ENCODE results near the gene AKAP13. TPM values are rescaled to one million over a fixed set of nuclear protein-coding genes. Genes with fewer than 3 reads are reported as not detected.

Gene AKAP13
- total and polyA plus RNA-seq, 2 of the 13 experiments (the other 11 are each of a cell fraction or from before 2014, with no cell fraction given), result 6.7 to 27.1 TPM

- TF ChIP-seq ZNF619 (CRISPR knock-in tag; IDR thresholded peaks at IDR 0.05) (no peak), HBP1 (CRISPR knock-in tag; IDR thresholded peaks at IDR 0.05; ENCODE audit: low read depth) (no peak), TEF (CRISPR knock-in tag; IDR thresholded peaks at IDR 0.05) (no peak), IRF9 (CRISPR knock-in tag; IDR thresholded peaks at IDR 0.05; ENCODE audit: borderline replicate concordance) (0 out of 2 replicates have a peak, but pooled peaks have one; percentile 25), ZNF33A (CRISPR knock-in tag; IDR thresholded peaks at IDR 0.05; ENCODE audit: borderline replicate concordance) (no peak), ZNF280B (CRISPR knock-in tag; IDR thresholded peaks at IDR 0.05; ENCODE audit: borderline replicate concordance) (no peak), LCORL (IDR thresholded peaks at IDR 0.05) (no peak), LCORL (CRISPR knock-in tag; IDR thresholded peaks at IDR 0.05) (no peak), SSRP1 (CRISPR knock-in tag; IDR thresholded peaks at IDR 0.05) (no peak), ZFYVE20 (CRISPR knock-in tag; IDR thresholded peaks at IDR 0.05; ENCODE audit: borderline replicate concordance, low read depth) (no peak), RORA (CRISPR knock-in tag; IDR thresholded peaks at IDR 0.05) (no peak), YEATS2 (CRISPR knock-in tag; IDR thresholded peaks at IDR 0.05; ENCODE audit: borderline replicate concordance) (no peak; the same call in 1 of the 2 replicates), MYC (CRISPR knock-in tag; IDR thresholded peaks at IDR 0.05; ENCODE audit: borderline replicate concordance) (0 out of 2 replicates have a peak, but pooled peaks have one; percentile 18), ASH2L (IDR thresholded peaks at IDR 0.05; ENCODE audit: insufficient read length, low read depth, low read length) (no peak), ZNF75D (CRISPR knock-in tag; IDR thresholded peaks at IDR 0.05; ENCODE audit: borderline replicate concordance) (no peak), CBFB (CRISPR knock-in tag; IDR thresholded peaks at IDR 0.05) (no peak), ARNT (IDR thresholded peaks at IDR 0.05) (no peak), HMGA1 (CRISPR knock-in tag; conservative IDR thresholded peaks at IDR 0.05) (no peak), ZFP1 (CRISPR knock-in tag; IDR thresholded peaks at IDR 0.05) (no peak)
- TF ChIP-seq, protein P1, sequence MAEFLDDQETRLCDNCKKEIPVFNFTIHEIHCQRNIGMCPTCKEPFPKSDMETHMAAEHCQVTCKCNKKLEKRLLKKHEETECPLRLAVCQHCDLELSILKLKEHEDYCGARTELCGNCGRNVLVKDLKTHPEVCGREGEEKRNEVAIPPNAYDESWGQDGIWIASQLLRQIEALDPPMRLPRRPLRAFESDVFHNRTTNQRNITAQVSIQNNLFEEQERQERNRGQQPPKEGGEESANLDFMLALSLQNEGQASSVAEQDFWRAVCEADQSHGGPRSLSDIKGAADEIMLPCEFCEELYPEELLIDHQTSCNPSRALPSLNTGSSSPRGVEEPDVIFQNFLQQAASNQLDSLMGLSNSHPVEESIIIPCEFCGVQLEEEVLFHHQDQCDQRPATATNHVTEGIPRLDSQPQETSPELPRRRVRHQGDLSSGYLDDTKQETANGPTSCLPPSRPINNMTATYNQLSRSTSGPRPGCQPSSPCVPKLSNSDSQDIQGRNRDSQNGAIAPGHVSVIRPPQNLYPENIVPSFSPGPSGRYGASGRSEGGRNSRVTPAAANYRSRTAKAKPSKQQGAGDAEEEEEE (CRISPR knock-in tag; IDR thresholded peaks at IDR 0.05; ENCODE audit: borderline replicate concordance), result no peak
- TF ChIP-seq, protein P2, sequence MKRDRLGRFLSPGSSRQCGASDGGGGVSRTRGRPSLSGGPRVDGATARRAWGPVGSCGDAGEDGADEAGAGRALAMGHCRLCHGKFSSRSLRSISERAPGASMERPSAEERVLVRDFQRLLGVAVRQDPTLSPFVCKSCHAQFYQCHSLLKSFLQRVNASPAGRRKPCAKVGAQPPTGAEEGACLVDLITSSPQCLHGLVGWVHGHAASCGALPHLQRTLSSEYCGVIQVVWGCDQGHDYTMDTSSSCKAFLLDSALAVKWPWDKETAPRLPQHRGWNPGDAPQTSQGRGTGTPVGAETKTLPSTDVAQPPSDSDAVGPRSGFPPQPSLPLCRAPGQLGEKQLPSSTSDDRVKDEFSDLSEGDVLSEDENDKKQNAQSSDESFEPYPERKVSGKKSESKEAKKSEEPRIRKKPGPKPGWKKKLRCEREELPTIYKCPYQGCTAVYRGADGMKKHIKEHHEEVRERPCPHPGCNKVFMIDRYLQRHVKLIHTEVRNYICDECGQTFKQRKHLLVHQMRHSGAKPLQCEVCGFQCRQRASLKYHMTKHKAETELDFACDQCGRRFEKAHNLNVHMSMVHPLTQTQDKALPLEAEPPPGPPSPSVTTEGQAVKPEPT (CRISPR knock-in tag; IDR thresholded peaks at IDR 0.05; ENCODE audit: low read depth), result no peak
Observed at GRCh38 chr15:85794598-85795336, 414.4 kb downstream of the AKAP13 start, which contains the start of gene KLHL25 (continued).
